PC-3 (cell line): ENCODE results near the gene ANAPC10. TPM values are rescaled to one million over a fixed set of nuclear protein-coding genes. Genes with fewer than 3 reads are reported as not detected.
"Not testable (repeated sequence)": the region's sequence is repeated elsewhere in the genome, so short reads cannot be mapped to it uniquely, and the experiment has no call there.

Experiments
- ATAC-seq: fragments of 200-7000 bp; cut with Tn5 transposase; 2 replicates; pipeline ENCODE4 v1.9.1; 2020; ENCODE audit warnings: mild to moderate bottlenecking, moderate library complexity
- BruUV-seq: library from RNA; stranded (reverse); fragments of 400-500 nt; replicated peaks from 2 replicates; lab custom pipeline; 2021; lab: Mats Ljungman, UMichigan
- CTCF ChIA-PET: fragments of 300-600 bp; sonication (Branson Sonifier 250); formaldehyde crosslinking; loops from one replicate; lab custom pipeline; 2022; ENCODE audit warnings: antibody characterized with exemption; lab: Charles Lee
- POLR2A ChIA-PET: fragments of 300-600 bp; sonication (Branson Sonifier 250); formaldehyde crosslinking; loops from one replicate; lab custom pipeline; 2022; ENCODE audit warnings: antibody characterized with exemption; ENCODE audit not compliant: unreplicated experiment; lab: Charles Lee
- DNase-seq: peaks from one replicate; pipeline ENCODE4 v3.0.0-alpha.2; 2015
- H2AFZ ChIP-seq: fragments of 300-600 bp; sonication (generic); 2 replicates; pipeline ENCODE4 v1.6.0; 2016; ENCODE audit warnings: antibody characterized with exemption, low read length
- H3F3A ChIP-seq: fragments of 300-600 bp; sonication (generic); one replicate; pipeline ENCODE4 v1.6.0; 2017; ENCODE audit warnings: antibody characterized with exemption, low read length, control low read depth, mild to moderate bottlenecking; ENCODE audit not compliant: unreplicated experiment
- H3K27ac ChIP-seq: fragments of 300-600 bp; sonication (generic); 2 replicates; pipeline ENCODE4 v1.5.1; 2016; ENCODE audit warnings: mild to moderate bottlenecking, low read length
- H3K27me3 ChIP-seq: fragments of 300-600 bp; sonication (generic); 2 replicates; pipeline ENCODE4 v1.6.1; 2016; ENCODE audit warnings: low read length, mixed read lengths
- H3K36me3 ChIP-seq: fragments of 300-600 bp; sonication (generic); 2 replicates; pipeline ENCODE4 v1.6.1; 2016; ENCODE audit warnings: low read depth, mixed run types, low read length, mixed read lengths
- H3K4me1 ChIP-seq: fragments of 300-600 bp; sonication (generic); 2 replicates; pipeline ENCODE4 v1.5.1; 2016; ENCODE audit warnings: low read length; ENCODE audit not compliant: insufficient read depth
- H3K4me2 ChIP-seq: fragments of 300-600 bp; sonication (generic); 2 replicates; pipeline ENCODE4 v1.6.0; 2016; ENCODE audit warnings: low read length
- H3K4me3 ChIP-seq: fragments of 300-600 bp; sonication (generic); 2 replicates; pipeline ENCODE4 v1.5.1; 2016; ENCODE audit warnings: mild to moderate bottlenecking, low read length, mixed read lengths
- H3K79me2 ChIP-seq: fragments of 300-600 bp; sonication (generic); 2 replicates; pipeline ENCODE4 v1.6.1; 2017; ENCODE audit warnings: low read length, mixed read lengths
- H3K9ac ChIP-seq: fragments of 300-600 bp; sonication (generic); 2 replicates; pipeline ENCODE4 v1.6.0; 2016; ENCODE audit warnings: mild to moderate bottlenecking, low read length
- H3K9me2 ChIP-seq: fragments of 300-600 bp; sonication (generic); replicated peaks from 2 replicates; pipeline ENCODE4 v1.6.1; 2016; ENCODE audit warnings: mixed run types, low read length, mixed read lengths
- H3K9me3 ChIP-seq: fragments of 300-600 bp; sonication (generic); 2 replicates; pipeline ENCODE4 v1.6.1; 2016; ENCODE audit warnings: low read length, mixed read lengths
- H4K20me1 ChIP-seq: fragments of 300-600 bp; sonication (generic); 2 replicates; pipeline ENCODE4 v1.6.1; 2016; ENCODE audit warnings: low read length, mixed read lengths
- EZH2 ChIP-seq: fragments of 300-600 bp; sonication (generic); IDR thresholded peaks from one replicate; pipeline ENCODE4 v1.6.1; 2017; ENCODE audit warnings: antibody characterized with exemption, mild to moderate bottlenecking, low read length; ENCODE audit not compliant: unreplicated experiment
- EZH2phosphoT487 ChIP-seq: fragments of 300-600 bp; sonication (generic); IDR thresholded peaks from 2 replicates; pipeline ENCODE4 v1.6.1; 2018; ENCODE audit warnings: mild to moderate bottlenecking, antibody characterized with exemption, low read length, borderline replicate concordance
- intact Hi-C: fragments of 100-400 bp; cut with micrococcal nuclease; formaldehyde crosslinking; loops from 2 replicates; pipeline ENCODE4 v1.9.0; 2023
- total RNA-seq: library from RNA; depleted of rRNA; stranded (reverse); fragments of >200 nt; gene quantifications from 2 replicates; pipeline ENCODE4 v1.2.3, GENCODE V29; 2014
- TF ChIP-seq, protein P1 (sequence below): fragments of 300-600 bp; sonication (generic); conservative IDR thresholded peaks from 2 replicates; pipeline ENCODE4 v1.5.1; 2017; ENCODE audit warnings: antibody characterized with exemption, low read depth, mild to moderate bottlenecking, low read length

Gene ANAPC10
- total RNA-seq, 1 experiment from 2014 or later, result 33.1 TPM

DNA sequence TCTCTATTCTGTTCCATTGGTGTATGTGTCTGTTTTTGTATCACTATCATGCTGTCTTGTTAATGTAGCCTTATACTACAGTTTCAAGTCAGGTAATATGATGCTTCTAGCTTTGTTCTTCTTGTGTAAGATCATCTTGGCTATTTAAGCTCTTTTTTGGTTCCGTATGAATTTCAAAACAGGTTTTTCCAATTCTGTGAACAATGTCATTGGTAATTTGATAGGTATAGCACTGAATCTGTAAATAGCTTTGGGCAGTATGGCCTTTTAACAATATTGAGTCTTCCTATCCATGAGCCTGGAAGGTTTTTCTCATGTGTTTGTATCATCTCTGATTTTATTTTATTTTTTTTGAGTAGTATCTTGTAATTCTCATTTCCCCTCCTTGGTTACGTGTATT, 94.3 kb downstream of the ANAPC10 start:
- no TSS peak for BruUV-seq
- Histone ChIP-seq H3K4me2 (peak overlapping the region; percentile 29), H3K27ac (peak overlapping the region; percentile 23), H4K20me1 (no peaks in the 10 kb centered on the region), H3K9me2 (no peaks in the 10 kb centered on the region), H3K9ac (no peak overlapping the region), H3K27me3 (no peaks in the 10 kb centered on the region), H3K4me1 (peaks cover 13% of the 10 kb centered on the region), H3K36me3 (no peaks in the 10 kb centered on the region), H2AFZ (no peak overlapping the region), H3K9me3 (no peaks in the 10 kb centered on the region), H3K4me3 (no peak overlapping the region), H3F3A (no peaks in the 10 kb centered on the region), H3K79me2 (no peaks in the 10 kb centered on the region)
- POLR2A ChIA-PET, result no interaction called here
- DNase-seq, result peak; percentile 83
- CTCF ChIA-PET, result no interaction called here
- intact Hi-C loops, result no loop called here
- ATAC-seq, result peak; percentile 58
- TF ChIP-seq, protein P1, sequence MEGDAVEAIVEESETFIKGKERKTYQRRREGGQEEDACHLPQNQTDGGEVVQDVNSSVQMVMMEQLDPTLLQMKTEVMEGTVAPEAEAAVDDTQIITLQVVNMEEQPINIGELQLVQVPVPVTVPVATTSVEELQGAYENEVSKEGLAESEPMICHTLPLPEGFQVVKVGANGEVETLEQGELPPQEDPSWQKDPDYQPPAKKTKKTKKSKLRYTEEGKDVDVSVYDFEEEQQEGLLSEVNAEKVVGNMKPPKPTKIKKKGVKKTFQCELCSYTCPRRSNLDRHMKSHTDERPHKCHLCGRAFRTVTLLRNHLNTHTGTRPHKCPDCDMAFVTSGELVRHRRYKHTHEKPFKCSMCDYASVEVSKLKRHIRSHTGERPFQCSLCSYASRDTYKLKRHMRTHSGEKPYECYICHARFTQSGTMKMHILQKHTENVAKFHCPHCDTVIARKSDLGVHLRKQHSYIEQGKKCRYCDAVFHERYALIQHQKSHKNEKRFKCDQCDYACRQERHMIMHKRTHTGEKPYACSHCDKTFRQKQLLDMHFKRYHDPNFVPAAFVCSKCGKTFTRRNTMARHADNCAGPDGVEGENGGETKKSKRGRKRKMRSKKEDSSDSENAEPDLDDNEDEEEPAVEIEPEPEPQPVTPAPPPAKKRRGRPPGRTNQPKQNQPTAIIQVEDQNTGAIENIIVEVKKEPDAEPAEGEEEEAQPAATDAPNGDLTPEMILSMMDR, result no peak
- TF ChIP-seq EZH2 (no peak), EZH2phosphoT487 (no peak)

DNA sequence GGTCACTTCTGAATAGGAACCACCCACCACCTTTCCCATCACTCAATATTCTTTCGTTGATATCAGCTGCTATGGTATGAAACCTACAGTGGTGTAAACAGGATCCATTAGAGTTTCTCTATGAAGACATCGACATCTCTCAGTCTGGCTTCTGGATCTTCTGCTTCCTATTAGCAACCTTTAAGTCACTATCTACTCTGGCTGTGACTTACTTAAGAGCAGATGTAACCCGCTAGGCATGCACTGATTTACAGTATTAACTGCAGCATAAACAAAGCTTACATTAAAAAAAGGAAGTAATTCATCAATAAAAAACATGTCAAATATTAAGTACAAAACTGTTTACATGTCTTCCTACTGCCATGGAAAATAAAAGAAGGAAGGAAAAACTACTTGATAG, 96.4 kb downstream of the ANAPC10 start:
- no peaks in the 10 kb centered on the region for H3K9me2 ChIP-seq
- peaks cover 13% of the 10 kb centered on the region for H3K4me1 ChIP-seq
- CTCF ChIA-PET, result no interaction called here
- TF ChIP-seq EZH2, result no peak
- TF ChIP-seq EZH2phosphoT487, result no peak
- BruUV-seq, result no TSS peak
- no peak overlapping the region for H3K27ac ChIP-seq
- H3K79me2 ChIP-seq, result no peaks in the 10 kb centered on the region
- H3K36me3 ChIP-seq, result no peaks in the 10 kb centered on the region
- no peak overlapping the region for H3K4me3 ChIP-seq
- no peaks in the 10 kb centered on the region for H3K9me3 ChIP-seq
- ATAC-seq (no peak), DNase-seq (no peak)
- POLR2A ChIA-PET, result no interaction called here
- no peak overlapping the region for H3K4me2 ChIP-seq
- H3K27me3 ChIP-seq, result no peaks in the 10 kb centered on the region
- no peak overlapping the region for H2AFZ ChIP-seq
- H4K20me1 ChIP-seq, result no peaks in the 10 kb centered on the region
- H3F3A ChIP-seq, result no peaks in the 10 kb centered on the region
- H3K9ac ChIP-seq, result no peak overlapping the region
- intact Hi-C loops, result no loop called here

DNA sequence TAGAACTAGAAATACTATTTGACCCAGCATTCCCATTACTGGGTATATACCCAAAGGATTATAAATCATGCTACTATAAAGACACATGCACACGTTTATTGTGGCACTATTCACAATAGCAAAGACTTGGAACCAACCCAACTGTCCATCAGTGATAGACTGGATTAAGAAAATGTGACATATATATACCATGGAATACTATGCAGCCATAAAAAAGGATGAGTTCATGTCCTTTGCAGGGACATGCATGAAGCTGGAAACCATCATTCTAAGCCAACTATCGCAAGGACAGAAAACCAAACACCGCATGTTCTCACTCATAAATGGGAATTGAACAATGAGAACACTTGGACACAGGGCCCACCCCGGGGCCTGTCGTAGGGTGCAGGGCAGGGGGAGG, 97.3 kb downstream of the ANAPC10 start:
- H3K9ac ChIP-seq, H3K27me3 ChIP-seq, H3K9me3 ChIP-seq, intact Hi-C loops, H3K36me3 ChIP-seq, POLR2A ChIA-PET, H3K4me3 ChIP-seq, H2AFZ ChIP-seq, BruUV-seq, H4K20me1 ChIP-seq, ATAC-seq, H3K27ac ChIP-seq, H3K4me2 ChIP-seq, H3K9me2 ChIP-seq, H3K79me2 ChIP-seq, H3F3A ChIP-seq, DNase-seq, CTCF ChIA-PET: not testable (repeated sequence)
- peaks cover 13% of the 10 kb centered on the region for H3K4me1 ChIP-seq

DNA sequence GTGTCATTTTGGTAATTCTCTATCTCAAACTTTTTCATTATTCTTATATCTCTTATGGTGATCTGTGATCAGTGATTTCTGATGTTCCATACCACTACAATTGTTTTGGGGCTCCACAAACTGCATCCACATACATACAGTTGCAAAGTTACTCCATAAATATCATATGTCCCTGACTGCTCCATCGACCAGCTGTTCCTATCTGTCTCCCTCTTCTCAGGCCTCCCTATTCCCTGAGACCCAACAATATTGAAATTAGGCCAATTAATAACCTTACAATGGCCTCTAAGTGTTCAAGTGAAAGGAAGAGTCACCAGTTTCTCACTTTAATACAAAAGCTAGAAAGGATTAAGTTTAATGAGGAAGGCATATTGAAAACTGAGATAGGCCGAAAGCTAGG, 108.7 kb downstream of the ANAPC10 start:
- CTCF ChIA-PET, result no interaction called here
- intact Hi-C loops, result no loop called here
- no peaks in the 10 kb centered on the region; the same call in 1 of the 2 replicates for H3K36me3 ChIP-seq
- H3K9ac ChIP-seq, result no peak overlapping the region
- POLR2A ChIA-PET, result no interaction called here
- no peaks in the 10 kb centered on the region for H3K4me1 ChIP-seq
- H3K27me3 ChIP-seq, result no peaks in the 10 kb centered on the region
- H4K20me1 ChIP-seq, result no peaks in the 10 kb centered on the region
- TF ChIP-seq EZH2phosphoT487 (no peak), EZH2 (no peak)
- TF ChIP-seq, protein P1, result no peak
- H3K9me3 ChIP-seq, result no peaks in the 10 kb centered on the region
- no peak overlapping the region for H3K4me3 ChIP-seq
- no peak overlapping the region for H2AFZ ChIP-seq
- no peak overlapping the region for H3K4me2 ChIP-seq
- no peak for DNase-seq
- H3K79me2 ChIP-seq, result no peaks in the 10 kb centered on the region
- H3F3A ChIP-seq, result no peaks in the 10 kb centered on the region
- BruUV-seq, result no TSS peak
- H3K9me2 ChIP-seq, result no peaks in the 10 kb centered on the region
- ATAC-seq, result no peak
- H3K27ac ChIP-seq, result no peak overlapping the region
